ENCODE data around the gene NSD1.

The NSD1 gene, protein sequence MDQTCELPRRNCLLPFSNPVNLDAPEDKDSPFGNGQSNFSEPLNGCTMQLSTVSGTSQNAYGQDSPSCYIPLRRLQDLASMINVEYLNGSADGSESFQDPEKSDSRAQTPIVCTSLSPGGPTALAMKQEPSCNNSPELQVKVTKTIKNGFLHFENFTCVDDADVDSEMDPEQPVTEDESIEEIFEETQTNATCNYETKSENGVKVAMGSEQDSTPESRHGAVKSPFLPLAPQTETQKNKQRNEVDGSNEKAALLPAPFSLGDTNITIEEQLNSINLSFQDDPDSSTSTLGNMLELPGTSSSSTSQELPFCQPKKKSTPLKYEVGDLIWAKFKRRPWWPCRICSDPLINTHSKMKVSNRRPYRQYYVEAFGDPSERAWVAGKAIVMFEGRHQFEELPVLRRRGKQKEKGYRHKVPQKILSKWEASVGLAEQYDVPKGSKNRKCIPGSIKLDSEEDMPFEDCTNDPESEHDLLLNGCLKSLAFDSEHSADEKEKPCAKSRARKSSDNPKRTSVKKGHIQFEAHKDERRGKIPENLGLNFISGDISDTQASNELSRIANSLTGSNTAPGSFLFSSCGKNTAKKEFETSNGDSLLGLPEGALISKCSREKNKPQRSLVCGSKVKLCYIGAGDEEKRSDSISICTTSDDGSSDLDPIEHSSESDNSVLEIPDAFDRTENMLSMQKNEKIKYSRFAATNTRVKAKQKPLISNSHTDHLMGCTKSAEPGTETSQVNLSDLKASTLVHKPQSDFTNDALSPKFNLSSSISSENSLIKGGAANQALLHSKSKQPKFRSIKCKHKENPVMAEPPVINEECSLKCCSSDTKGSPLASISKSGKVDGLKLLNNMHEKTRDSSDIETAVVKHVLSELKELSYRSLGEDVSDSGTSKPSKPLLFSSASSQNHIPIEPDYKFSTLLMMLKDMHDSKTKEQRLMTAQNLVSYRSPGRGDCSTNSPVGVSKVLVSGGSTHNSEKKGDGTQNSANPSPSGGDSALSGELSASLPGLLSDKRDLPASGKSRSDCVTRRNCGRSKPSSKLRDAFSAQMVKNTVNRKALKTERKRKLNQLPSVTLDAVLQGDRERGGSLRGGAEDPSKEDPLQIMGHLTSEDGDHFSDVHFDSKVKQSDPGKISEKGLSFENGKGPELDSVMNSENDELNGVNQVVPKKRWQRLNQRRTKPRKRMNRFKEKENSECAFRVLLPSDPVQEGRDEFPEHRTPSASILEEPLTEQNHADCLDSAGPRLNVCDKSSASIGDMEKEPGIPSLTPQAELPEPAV (N-terminal part only)

DNA sequence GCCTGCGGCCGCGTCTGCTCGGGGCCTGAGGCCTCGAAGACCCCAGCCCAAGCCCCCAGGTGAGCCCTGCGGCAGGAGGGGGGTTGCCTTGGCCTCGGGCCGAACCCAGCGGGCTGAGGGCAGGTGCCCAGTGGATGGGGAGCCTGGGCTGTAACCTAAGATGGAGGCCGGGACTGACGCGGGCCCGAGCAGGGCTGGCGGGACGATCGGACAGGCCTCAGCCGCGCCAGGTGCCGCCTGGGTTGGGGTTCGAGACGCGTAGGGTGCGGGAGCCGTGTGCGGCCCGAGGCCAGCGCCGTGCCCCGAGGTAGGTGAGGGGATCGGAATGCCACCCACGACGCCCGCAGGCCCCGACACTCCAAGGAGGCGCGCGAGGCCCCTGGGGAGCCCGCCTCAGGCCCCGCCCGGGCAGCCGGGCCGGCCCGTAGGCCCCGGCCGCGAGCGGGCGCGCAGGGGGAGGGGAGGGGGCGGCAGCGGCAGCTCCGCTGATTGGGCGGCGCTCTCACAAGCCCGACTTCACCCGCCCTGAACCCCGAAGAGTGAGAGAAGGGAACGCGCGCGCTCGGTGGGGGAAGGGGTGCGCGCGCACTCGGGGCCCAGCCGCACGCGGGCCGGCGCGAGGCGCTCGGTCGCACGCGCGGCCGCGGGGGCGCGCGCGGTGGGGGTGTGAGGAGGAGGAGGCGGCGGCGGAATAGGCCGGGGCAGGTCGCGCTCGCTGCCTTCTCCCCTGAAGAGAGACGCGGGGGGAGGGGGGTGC, at the start of gene NSD1:
NSD1 (plus strand) TSS at position 678 of the 757 bp plus-strand sequence. CDS start 1,331 bp downstream, outside the sequence.
- DNase-seq: peak; percentile 88

DNA sequence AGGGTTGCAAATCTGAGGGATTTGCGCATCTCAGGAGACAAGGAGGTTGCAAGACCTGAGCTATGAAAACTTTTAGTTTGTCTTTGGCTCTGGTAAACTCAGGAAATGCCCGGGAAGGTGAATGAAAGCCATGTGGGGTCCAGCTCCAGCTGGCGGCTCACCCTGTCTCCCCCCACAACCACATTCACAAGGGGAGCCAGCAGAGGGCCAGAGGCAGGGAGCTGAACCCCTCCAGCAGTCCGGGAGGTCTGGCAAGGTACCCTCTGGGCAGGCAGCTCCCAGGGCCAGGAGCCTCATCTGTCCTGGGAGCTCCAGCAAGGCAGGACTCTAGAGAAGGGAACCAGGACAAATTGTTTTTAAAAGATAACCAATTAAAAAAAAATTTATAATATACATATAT, 49.4 kb upstream of the NSD1 start:
- DNase-seq: no peak

DNA sequence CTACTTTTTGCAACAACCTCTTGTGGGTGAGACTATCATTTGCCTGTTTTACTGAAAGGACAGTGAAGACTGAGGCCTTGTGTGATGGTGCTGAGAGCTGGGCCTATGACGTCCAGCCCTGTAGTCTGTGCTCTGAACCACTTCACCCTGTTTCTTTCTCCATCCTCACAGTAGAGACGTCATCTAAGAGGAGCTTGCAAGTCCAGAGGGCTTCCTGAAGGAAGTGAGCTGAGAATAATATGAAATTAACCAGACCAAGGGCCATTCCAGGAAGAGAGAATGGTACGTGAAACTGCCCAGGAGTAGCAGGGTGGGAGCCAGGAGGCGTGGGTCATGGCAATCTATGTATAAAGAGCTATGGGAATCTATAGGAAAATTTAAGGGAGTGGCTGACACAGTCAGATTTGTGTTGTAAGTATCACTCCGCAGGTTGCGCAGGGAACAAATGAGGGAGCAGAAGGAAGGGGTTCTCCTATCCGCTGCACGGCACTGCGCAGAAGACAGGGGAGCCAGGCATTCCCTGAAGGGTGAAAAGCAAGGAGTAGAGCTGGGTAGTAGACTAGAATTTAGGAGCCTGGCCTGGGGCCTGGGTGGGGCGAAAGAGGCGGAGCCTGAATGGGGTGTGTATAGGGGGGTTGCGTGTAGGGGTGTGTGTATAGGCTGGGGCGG, 47.5 kb upstream of the NSD1 start:
- no peak for DNase-seq

DNA sequence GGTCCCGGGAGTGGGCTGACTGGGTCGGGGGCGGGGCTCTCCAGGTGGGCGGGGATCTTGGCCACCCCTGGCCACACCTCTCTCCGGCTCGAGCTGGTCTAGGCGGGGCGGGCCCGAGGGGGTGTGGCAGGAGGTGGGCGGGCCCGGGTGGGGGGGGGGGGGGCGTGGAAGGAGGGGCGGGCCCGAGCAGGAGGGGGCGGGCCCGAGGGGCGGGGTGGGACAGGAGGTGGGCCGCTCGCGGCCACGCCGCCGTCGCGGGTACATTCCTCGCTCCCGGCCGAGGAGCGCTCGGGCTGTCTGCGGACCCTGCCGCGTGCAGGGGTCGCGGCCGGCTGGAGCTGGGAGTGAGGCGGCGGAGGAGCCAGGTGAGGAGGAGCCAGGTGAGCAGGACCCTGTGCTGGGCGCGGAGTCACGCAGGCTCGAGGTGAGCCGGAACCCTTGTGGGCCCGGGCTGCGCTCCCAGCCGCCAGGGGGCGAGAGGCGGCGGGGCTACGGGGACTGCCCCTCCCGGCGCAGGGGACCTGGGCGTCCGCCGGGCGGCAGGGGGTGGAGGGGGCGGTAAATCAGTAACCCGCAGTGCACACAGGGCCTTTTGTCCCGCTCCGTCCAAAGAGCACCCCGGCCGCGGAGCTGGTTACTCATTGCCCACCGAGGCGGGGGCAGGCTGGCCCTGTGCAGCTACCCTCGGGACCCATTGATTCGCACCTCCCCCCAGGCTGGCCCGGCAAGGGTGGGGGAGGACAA, 46.7 kb upstream of the NSD1 start, which contains the start of gene FGFR4:
FGFR4 (plus strand) TSS at position 262 of the 744 bp plus-strand sequence. CDS start 2,688 bp downstream, outside the sequence.
- DNase-seq: peak; percentile 77

DNA sequence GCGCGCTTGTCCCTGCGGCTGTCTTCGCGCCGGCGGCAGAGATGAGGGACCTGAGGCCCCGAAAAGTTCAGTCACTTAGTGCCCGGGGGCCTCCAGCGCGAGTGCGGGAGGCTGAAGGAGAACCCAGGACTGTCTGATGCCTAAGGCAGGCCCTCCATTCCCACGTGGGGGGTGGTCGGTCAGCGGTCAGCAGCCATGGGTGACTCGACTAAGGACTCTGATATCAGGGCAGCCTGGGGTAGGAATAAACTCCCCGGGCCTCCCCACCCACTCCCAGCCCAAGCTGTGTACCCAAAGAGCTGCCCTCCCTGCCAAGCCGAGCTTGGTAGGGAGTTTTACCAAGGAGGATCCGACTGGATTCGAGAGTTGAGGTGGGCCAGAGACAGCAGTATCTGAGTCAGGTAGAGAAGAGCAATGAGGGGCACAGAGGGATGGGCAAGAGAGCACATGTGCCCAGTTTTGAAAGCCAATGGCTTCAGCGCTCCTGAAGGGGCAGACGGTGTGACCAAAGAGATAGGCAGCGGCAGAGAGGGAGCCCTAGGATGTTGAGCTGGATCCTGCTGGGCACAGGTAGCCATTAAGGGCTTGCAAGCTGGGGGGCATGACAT, 46.1 kb upstream of the NSD1 start:
- DNase-seq: no peak

DNA sequence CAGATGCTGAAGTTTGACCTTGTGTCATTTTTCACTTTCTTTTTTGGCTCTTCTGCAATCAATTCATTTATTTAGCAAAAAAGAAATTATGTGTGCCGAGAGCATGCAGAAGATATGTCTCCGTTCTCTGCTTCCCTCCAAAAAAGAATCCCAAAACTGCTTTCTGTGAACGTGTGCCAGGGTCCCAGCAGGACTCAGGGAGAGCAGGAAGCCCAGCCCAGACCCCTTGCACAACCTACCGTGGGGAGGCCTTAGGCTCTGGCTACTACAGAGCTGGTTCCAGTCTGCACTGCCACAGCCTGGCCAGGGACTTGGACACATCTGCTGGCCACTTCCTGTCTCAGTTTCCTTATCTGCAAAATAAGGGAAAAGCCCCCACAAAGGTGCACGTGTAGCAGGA, 44.4 kb upstream of the NSD1 start:
- DNase-seq: no peak

DNA sequence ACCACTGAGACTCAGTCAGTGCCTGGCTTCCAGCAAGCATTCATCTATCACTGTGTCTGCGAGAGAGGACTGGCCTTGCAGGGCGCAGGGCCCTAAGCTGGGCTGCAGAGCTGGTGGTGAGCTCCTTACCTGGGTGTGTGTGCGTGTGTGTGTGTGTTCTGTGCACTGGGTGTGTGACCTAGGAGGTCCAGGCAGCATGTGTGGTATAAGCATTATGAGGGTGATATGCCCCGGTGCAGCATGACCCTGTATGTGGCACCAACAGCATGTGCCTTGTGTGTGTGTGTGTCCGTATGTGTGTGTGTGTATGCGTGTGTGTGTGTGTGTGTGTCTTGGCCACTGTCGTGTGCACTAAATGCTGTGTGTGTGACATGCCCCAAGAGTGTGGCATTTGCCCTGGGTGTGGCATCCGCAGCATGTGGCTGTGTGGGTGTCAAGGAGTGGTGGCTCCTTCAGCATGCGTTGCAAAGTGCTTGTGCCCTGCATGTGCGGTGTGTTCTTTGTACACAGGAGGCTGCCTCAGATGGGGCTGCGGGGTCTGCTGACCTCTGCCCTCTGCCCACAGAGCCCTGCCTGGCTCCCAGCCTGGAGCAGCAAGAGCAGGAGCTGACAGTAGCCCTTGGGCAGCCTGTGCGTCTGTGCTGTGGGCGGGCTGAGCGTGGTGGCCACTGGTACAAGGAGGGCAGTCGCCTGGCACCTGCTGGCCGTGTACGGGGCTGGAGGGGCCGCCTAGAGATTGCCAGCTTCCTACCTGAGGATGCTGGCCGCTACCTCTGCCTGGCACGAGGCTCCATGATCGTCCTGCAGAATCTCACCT, 43.5 kb upstream of the NSD1 start:
- DNase-seq: no peak

DNA sequence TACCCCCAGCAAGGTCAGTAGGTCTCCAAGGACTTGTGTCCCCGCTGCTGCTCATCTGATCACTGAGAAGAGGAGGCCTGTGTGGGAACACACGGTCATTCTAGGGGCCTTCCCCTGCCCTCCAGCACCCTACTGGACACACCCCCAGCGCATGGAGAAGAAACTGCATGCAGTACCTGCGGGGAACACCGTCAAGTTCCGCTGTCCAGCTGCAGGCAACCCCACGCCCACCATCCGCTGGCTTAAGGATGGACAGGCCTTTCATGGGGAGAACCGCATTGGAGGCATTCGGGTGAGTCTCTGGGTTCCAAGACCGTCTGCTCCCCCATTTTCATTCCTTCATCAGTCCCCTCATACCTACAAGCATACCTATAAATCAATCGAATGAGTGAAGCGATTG, 42.8 kb upstream of the NSD1 start:
- no peak for DNase-seq

DNA sequence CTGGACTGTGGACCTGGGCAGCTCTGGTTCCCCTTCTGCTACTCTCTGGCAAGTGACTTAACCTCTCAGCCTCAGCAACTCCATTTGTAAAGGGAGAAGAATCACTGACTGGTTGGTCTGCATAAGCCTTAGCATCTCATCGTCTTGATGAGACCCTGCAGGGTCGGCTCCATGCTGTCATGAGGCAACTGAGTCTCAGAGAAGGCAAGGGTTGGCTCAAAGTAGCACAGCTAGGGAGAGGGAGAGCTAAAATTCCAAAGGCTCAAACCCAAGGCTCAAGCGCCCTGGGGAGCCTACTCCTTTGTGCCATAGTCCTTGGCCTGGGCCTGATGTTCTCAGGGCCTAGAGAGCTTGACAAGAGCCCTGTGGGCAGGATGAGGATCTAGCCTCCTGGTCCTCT, 42.3 kb upstream of the NSD1 start:
- no peak for DNase-seq

DNA sequence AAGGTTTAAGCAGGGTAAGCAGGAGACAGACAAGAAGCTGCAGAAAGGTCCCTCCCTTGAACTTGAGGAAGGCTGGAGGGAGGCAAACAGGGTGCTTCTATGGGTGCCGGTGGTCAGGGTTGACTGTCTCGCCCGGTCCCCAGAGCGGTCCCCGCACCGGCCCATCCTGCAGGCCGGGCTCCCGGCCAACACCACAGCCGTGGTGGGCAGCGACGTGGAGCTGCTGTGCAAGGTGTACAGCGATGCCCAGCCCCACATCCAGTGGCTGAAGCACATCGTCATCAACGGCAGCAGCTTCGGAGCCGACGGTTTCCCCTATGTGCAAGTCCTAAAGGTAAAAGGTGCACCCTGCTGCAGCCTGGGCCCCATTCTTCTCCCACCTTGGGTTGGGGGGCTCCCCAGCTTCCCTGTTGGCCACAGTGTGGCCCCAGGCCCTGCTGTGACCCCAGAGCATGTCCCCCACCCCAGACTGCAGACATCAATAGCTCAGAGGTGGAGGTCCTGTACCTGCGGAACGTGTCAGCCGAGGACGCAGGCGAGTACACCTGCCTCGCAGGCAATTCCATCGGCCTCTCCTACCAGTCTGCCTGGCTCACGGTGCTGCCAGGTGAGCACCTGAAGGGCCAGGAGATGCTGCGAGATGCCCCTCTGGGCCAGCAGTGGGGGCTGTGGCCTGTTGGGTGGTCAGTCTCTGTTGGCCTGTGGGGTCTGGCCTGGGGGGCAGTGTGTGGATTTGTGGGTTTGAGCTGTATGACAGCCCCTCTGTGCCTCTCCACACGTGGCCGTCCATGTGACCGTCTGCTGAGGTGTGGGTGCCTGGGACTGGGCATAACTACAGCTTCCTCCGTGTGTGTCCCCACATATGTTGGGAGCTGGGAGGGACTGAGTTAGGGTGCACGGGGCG, 41.1 kb upstream of the NSD1 start:
- no peak for DNase-seq

DNA sequence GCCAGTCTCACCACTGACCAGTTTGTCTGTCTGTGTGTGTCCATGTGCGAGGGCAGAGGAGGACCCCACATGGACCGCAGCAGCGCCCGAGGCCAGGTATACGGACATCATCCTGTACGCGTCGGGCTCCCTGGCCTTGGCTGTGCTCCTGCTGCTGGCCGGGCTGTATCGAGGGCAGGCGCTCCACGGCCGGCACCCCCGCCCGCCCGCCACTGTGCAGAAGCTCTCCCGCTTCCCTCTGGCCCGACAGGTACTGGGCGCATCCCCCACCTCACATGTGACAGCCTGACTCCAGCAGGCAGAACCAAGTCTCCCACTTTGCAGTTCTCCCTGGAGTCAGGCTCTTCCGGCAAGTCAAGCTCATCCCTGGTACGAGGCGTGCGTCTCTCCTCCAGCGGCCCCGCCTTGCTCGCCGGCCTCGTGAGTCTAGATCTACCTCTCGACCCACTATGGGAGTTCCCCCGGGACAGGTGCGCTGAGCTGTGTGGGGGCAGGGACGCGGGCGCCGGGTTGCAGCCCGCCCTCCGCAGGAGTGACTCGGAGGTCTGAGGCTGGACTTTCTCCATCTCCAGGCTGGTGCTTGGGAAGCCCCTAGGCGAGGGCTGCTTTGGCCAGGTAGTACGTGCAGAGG, 40.4 kb upstream of the NSD1 start:
- no peak for DNase-seq

DNA sequence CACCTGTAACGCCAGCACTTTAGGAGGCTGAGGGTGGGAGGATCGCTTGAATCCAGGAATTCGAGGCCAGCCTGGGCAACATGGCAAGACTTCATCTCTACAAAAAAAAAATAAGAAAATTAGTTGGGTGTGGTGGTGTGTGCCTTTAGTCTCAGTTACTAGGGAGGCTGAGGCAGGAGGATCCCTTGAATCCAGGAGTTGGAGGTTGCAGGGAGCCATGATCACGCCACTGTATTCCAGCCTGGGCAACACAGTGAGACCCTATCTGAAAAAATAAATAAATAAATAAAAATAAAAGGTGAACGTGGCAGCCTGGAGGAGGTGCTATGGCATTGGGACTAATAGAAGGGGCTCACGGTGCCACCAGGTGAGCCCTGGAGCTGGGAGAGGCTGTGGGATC, 39.8 kb upstream of the NSD1 start:
- no peak for DNase-seq

DNA sequence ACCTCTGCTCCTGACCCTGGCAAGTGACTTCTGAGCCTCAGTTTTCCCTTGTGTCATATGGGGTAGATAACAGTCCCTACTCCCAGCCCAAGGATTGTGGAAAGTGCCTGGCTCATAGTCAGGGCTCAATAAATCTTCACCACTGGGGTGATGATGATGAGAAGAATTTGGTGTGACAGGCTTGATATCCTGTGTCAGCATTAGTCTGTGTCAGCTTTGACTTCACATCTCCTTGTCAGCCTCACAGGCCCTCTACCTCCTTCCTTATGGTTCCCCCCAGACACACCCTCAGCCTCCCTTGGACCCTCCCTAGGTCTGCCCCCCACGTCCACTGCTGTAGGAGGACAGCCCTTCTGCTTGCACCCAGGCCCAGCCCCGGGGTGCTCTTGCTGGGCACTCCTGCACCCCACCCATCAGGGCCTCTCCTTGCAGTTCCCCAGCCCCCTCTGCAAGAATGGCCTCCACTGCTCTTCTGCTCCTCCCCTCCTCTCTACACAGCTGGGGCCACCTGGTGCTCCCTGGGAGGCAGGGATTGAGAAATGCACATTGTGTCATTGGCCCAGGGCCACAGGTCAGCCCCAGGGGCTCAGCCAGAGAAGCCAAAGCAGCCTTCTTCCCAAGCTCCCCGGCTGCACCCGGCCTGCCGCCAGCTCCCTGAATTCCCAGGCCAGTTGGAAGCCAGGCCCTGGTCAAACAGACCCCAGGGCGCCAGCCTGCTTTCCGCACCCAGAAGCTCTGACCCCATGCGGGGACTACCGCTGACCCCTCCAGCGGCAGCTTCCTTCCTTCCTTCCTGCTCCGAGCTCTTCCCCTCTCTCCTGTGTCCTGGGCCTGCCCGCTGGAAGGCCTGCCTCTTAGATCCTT, 39.1 kb upstream of the NSD1 start:
- peak; percentile 96 for DNase-seq

DNA sequence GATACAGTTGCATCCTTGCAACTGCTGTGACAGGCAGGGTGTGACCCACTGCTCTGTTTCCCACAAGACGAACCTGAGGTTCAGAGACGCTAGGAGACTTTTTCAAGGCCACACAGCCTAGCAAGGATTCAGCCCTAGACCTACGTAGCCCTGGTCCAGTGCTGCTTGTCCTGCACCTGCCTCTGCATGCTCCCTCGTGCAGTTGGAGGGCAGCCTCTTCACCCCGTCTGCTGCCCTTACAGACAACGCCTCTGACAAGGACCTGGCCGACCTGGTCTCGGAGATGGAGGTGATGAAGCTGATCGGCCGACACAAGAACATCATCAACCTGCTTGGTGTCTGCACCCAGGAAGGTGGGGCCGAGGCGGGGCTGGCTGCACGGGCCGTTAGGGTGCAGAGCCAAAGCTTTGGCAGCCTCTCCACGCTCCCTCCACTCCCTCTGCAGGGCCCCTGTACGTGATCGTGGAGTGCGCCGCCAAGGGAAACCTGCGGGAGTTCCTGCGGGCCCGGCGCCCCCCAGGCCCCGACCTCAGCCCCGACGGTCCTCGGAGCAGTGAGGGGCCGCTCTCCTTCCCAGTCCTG, 38.4 kb upstream of the NSD1 start:
- DNase-seq: no peak

DNA sequence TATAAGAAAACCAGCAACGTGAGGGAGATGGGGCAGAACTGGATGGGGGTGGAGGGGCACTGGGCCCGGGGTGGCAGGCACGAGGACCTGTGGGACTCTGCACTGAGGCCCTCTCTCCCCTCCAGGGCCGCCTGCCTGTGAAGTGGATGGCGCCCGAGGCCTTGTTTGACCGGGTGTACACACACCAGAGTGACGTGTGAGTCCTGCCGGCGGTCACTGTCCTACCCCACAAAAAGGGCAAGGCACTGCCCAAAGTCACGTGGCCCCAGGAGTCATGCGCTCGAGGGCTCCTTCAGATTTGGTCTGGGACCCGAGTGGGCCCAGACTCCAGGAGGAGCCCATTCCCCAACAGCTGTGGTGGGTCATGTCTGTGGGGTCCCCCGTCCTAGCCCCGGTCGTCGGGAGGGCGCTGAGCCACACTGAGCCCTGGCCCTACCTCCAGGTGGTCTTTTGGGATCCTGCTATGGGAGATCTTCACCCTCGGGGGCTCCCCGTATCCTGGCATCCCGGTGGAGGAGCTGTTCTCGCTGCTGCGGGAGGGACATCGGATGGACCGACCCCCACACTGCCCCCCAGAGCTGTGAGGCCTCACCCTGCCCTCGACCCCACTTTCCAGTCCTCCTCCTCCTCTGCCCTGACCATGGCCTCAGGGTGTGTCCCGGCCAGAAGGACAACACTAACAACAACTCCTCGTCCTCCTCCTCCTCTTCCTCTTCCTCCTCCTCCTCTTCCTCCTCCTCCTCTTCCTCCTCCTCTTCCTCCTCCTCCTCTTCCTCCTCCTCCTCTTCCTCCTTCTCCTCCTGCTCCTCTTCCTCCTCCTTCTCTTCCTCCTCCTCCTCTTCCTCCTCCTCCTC, 37.2 kb upstream of the NSD1 start:
- no peak for DNase-seq
